ENCODE results near the gene SLC49A3.

DNA sequence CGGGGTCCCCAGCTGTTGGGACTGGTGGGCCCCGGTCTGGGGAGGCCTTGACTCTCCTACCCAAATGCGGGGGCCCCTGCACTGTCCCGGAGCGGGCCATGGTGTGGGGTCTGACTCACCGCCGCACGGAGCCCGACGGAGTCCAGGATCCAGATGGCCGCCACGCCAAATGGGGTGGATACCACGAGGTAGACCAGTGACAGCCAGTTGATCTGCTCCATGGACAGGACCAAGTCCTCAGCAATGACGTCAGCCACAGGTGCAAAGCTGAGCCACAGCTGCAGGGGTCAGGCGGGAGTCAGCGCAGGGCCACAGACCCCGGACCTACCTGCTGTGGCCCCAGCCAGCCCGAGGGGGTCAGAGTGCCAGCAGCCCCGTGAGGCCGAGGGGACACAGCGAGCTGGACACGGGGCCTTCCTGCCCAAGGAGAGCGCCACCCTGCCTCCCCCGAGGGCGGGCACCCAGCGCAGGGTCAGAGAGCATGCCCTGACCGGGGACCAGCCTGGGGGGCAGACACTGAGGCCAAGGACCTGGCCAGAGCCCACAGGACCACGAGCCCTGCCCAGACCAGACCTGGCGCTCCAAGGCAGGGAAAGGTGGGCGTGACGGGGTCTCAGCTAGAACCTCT, 2.4 kb downstream of the SLC49A3 start:
- TF ChIP-seq EP300 (IDR thresholded peaks at IDR 0.05) (no peak), POLR2A (IDR thresholded peaks at IDR 0.05) (no peak), POLR2AphosphoS5 (IDR thresholded peaks at IDR 0.05) (no peak)
- TF ChIP-seq, protein P1, sequence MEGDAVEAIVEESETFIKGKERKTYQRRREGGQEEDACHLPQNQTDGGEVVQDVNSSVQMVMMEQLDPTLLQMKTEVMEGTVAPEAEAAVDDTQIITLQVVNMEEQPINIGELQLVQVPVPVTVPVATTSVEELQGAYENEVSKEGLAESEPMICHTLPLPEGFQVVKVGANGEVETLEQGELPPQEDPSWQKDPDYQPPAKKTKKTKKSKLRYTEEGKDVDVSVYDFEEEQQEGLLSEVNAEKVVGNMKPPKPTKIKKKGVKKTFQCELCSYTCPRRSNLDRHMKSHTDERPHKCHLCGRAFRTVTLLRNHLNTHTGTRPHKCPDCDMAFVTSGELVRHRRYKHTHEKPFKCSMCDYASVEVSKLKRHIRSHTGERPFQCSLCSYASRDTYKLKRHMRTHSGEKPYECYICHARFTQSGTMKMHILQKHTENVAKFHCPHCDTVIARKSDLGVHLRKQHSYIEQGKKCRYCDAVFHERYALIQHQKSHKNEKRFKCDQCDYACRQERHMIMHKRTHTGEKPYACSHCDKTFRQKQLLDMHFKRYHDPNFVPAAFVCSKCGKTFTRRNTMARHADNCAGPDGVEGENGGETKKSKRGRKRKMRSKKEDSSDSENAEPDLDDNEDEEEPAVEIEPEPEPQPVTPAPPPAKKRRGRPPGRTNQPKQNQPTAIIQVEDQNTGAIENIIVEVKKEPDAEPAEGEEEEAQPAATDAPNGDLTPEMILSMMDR (IDR thresholded peaks at IDR 0.05): no peak

Data from stomach (tissue), 4 donors.